ENCODE data around the gene COQ10A. TPM values are rescaled to one million over a fixed set of nuclear protein-coding genes. Genes with fewer than 3 reads are reported as not detected.
A peak's percentile ranks its signal among the peaks of the same experiment; 100 is the strongest.

COQ10A gene
- total RNA-seq, 1 experiment from 2014 or later: 24.4 TPM

- ChIA-PET POLR2A (interaction anchor here (0.9 to 2.3 kb wide), 3 partner anchors 34 to 77 kb away, joined by 3 to 6 read pairs (median 5); partner anchors contain the start of genes RNF41 and STAT2), CTCF (interaction anchor here (0.8 to 1.3 kb wide), 3 partner anchors 32 to 110 kb away, joined by 3 to 6 read pairs (median 3); partner anchors contain the start of genes COQ10A and SMARCC2)
- Mint-ChIP-seq H3K27me3 (ENCODE audit: low read depth) (no peaks in the 10 kb centered on the region), H3K27ac (peak overlapping the region; percentile 70; the same call in 1 of the 2 replicates), H3K9me3 (no peaks in the 10 kb centered on the region), H3K36me3 (peaks cover 14% of the 10 kb centered on the region), H3K4me1 (peaks cover 26% of the 10 kb centered on the region), H3K4me3 (peak overlapping the region; percentile 92)
- DNase-seq (ENCODE audit: low spot score): no peak
- no peak for ATAC-seq
- TF ChIP-seq CDX4 (CRISPR knock-in tag; IDR thresholded peaks at IDR 0.05; ENCODE audit: borderline replicate concordance) (no peak), ATF2 (CRISPR knock-in tag; IDR thresholded peaks at IDR 0.05; ENCODE audit: borderline replicate concordance, low read depth) (no peak), FOXK1 (CRISPR knock-in tag; IDR thresholded peaks at IDR 0.05) (no peak), USF2 (CRISPR knock-in tag; IDR thresholded peaks at IDR 0.05) (peak; percentile 74), NR3C1 (CRISPR knock-in tag; conservative IDR thresholded peaks at IDR 0.05; ENCODE audit: low read depth) (no peak), ZBTB21 (CRISPR knock-in tag; IDR thresholded peaks at IDR 0.05; ENCODE audit: borderline replicate concordance) (no peak), SMAD4 (CRISPR knock-in tag; IDR thresholded peaks at IDR 0.05) (no peak), CREB1 (CRISPR knock-in tag; IDR thresholded peaks at IDR 0.05) (no peak), USF1 (CRISPR knock-in tag; IDR thresholded peaks at IDR 0.05) (peak; percentile 57; the same call in 1 of the 2 replicates)
These were observed 32.6 kb downstream of the COQ10A start for GRCh38 chr12:56299308-56299852.

- Mint-ChIP-seq H3K27me3 (ENCODE audit: low read depth) (no peaks in the 10 kb centered on the region), H3K36me3 (peaks cover 18% of the 10 kb centered on the region), H3K4me3 (peak within 1 kb of the TSS; percentile 92), H3K9me3 (no peaks in the 10 kb centered on the region), H3K4me1 (peaks cover 26% of the 10 kb centered on the region), H3K27ac (peak within 1 kb of the TSS; percentile 99)
- ChIA-PET POLR2A (interaction anchor here (0.9 to 2.3 kb wide), 4 partner anchors 16 to 78 kb away, joined by 3 to 6 read pairs (median 4); partner anchors contain the start of genes CNPY2, RNF41 and STAT2), CTCF (interaction anchor here (0.8 to 1.6 kb wide), 5 partner anchors 16 to 161 kb away, joined by 3 to 6 read pairs (median 4); partner anchors contain the start of genes CNPY2 and SMARCC2)
- DNase-seq (ENCODE audit: low spot score): peak; percentile 99
- peak; percentile 98 for ATAC-seq
- TF ChIP-seq AR (CRISPR knock-in tag; IDR thresholded peaks at IDR 0.05) (no peak), SOX15 (CRISPR knock-in tag; IDR thresholded peaks at IDR 0.05) (no peak), ZNF121 (CRISPR knock-in tag; IDR thresholded peaks at IDR 0.05) (no peak), SMAD4 (CRISPR knock-in tag; IDR thresholded peaks at IDR 0.05) (no peak), CTCF (IDR thresholded peaks at IDR 0.05) (no peak), ZMAT4 (CRISPR knock-in tag; IDR thresholded peaks at IDR 0.05) (no peak; the same call in 1 of the 2 replicates), PREB (CRISPR knock-in tag; IDR thresholded peaks at IDR 0.05; ENCODE audit: borderline replicate concordance) (no peak), ZNF671 (CRISPR knock-in tag; IDR thresholded peaks at IDR 0.05) (no peak), JAZF1 (CRISPR knock-in tag; IDR thresholded peaks at IDR 0.05) (no peak)
These were observed 33.3 kb downstream of the COQ10A start, which contains the start of gene CS for GRCh38 chr12:56299853-56300643. Gene CS, minus strand, starts transcription at chr12:56300330. Its CDS starts 129 bp downstream, at chr12:56300201.
